ENCODE measurements around the gene KRTAP10-1. TPM values are rescaled to one million over a fixed set of nuclear protein-coding genes. Genes with fewer than 3 reads are reported as not detected.

Gene KRTAP10-1
- total and polyA plus RNA-seq, 2 of the 13 experiments (the other 11 are each of a cell fraction or from before 2014, with no cell fraction given) = not detected

DNA sequence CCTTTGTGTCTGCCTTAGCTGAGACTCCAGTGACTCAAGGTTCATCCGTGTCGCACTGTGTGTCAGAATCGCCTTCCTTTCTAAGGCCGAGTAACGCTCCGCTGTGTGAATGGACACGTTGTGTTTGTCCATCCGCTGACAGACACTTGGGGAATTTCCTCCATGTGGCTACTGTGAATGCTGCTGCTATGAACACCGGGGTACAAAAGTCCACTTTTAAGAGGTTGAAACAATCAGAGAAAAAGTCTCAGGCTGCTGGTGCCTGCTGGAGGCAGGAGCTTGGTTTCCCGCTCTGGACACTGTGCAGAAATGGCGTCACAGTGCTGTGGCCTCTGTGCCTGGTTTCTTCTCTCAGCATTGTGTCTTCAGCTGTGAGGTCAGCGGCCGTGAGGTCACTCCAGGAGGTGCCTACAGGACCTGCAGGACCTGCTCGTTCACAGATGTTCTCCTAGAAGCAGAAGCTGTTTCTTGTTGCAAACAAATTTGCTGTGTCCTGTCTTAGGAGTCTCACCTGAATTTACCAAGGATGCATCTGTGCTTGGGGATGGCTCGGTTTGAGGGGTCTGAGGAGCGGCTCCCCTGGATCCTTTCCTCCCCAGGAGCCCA lies 34.2 kb downstream of the KRTAP10-1 start (continued):
- TF ChIP-seq, protein P1, sequence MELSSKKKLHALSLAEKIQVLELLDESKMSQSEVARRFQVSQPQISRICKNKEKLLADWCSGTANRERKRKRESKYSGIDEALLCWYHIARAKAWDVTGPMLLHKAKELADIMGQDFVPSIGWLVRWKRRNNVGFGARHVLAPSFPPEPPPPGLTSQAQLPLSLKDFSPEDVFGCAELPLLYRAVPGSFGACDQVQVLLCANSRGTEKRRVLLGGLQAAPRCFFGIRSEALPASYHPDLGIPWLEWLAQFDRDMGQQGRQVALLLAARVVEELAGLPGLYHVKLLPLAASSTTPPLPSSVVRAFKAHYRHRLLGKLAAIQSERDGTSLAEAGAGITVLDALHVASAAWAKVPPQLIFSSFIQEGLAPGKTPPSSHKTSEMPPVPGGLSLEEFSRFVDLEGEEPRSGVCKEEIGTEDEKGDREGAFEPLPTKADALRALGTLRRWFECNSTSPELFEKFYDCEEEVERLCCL (CRISPR knock-in tag; IDR thresholded peaks at IDR 0.05; ENCODE audit: borderline replicate concordance) = no peak
- TF ChIP-seq NR2C2 (CRISPR knock-in tag; IDR thresholded peaks at IDR 0.05; ENCODE audit: borderline replicate concordance) (no peak), BCL6 (CRISPR knock-in tag; IDR thresholded peaks at IDR 0.05) (no peak), ZNF607 (CRISPR knock-in tag; IDR thresholded peaks at IDR 0.05; ENCODE audit: borderline replicate concordance) (no peak), ZNF775 (CRISPR knock-in tag; IDR thresholded peaks at IDR 0.05; ENCODE audit: borderline replicate concordance) (no peak), SMAD9 (CRISPR knock-in tag; IDR thresholded peaks at IDR 0.05) (no peak), ZSCAN25 (CRISPR knock-in tag; IDR thresholded peaks at IDR 0.05) (no peak), MAZ (IDR thresholded peaks at IDR 0.05; ENCODE audit: borderline replicate concordance, low read depth, low read length) (no peak), MAZ (CRISPR knock-in tag; IDR thresholded peaks at IDR 0.05; ENCODE audit: low read depth) (no peak), ZBTB7A (CRISPR knock-in tag; IDR thresholded peaks at IDR 0.05) (no peak), ZNF768 (CRISPR knock-in tag; IDR thresholded peaks at IDR 0.05) (no peak), NKX3-1 (CRISPR knock-in tag; IDR thresholded peaks at IDR 0.05) (peak; percentile 47; the same call in 1 of the 2 replicates), ZNF879 (CRISPR knock-in tag; IDR thresholded peaks at IDR 0.05) (no peak), FOXJ3 (CRISPR knock-in tag; IDR thresholded peaks at IDR 0.05; ENCODE audit: borderline replicate concordance) (no peak; the same call in 1 of the 2 replicates), ZNF101 (CRISPR knock-in tag; IDR thresholded peaks at IDR 0.05; ENCODE audit: borderline replicate concordance, low read depth) (no peak), ZNF557 (CRISPR knock-in tag; IDR thresholded peaks at IDR 0.05) (no peak), ZNF644 (CRISPR knock-in tag; IDR thresholded peaks at IDR 0.05; ENCODE audit: low read depth) (no peak), ZSCAN9 (CRISPR knock-in tag; IDR thresholded peaks at IDR 0.05; ENCODE audit: borderline replicate concordance) (no peak), POLR2AphosphoS5 (IDR thresholded peaks at IDR 0.05; ENCODE audit: low read depth, low read length) (peak; percentile 55)
- TF ChIP-seq, protein P2, sequence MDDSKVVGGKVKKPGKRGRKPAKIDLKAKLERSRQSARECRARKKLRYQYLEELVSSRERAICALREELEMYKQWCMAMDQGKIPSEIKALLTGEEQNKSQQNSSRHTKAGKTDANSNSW (CRISPR knock-in tag; IDR thresholded peaks at IDR 0.05; ENCODE audit: borderline replicate concordance) = 0 out of 2 replicates have a peak, but pooled peaks have one; percentile 18
- TF ChIP-seq, protein P3, sequence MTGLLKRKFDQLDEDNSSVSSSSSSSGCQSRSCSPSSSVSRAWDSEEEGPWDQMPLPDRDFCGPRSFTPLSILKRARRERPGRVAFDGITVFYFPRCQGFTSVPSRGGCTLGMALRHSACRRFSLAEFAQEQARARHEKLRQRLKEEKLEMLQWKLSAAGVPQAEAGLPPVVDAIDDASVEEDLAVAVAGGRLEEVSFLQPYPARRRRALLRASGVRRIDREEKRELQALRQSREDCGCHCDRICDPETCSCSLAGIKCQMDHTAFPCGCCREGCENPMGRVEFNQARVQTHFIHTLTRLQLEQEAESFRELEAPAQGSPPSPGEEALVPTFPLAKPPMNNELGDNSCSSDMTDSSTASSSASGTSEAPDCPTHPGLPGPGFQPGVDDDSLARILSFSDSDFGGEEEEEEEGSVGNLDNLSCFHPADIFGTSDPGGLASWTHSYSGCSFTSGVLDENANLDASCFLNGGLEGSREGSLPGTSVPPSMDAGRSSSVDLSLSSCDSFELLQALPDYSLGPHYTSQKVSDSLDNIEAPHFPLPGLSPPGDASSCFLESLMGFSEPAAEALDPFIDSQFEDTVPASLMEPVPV (CRISPR knock-in tag; IDR thresholded peaks at IDR 0.05) = no peak
- TF ChIP-seq, protein P4, sequence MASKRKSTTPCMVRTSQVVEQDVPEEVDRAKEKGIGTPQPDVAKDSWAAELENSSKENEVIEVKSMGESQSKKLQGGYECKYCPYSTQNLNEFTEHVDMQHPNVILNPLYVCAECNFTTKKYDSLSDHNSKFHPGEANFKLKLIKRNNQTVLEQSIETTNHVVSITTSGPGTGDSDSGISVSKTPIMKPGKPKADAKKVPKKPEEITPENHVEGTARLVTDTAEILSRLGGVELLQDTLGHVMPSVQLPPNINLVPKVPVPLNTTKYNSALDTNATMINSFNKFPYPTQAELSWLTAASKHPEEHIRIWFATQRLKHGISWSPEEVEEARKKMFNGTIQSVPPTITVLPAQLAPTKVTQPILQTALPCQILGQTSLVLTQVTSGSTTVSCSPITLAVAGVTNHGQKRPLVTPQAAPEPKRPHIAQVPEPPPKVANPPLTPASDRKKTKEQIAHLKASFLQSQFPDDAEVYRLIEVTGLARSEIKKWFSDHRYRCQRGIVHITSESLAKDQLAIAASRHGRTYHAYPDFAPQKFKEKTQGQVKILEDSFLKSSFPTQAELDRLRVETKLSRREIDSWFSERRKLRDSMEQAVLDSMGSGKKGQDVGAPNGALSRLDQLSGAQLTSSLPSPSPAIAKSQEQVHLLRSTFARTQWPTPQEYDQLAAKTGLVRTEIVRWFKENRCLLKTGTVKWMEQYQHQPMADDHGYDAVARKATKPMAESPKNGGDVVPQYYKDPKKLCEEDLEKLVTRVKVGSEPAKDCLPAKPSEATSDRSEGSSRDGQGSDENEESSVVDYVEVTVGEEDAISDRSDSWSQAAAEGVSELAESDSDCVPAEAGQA (IDR thresholded peaks at IDR 0.05; ENCODE audit: low read depth) = peak; percentile 79
- TF ChIP-seq, protein P4 (CRISPR knock-in tag; IDR thresholded peaks at IDR 0.05; ENCODE audit: borderline replicate concordance) = no peak

Measured in HepG2 (cell line).